Transverse colon (tissue), 3 donors: ENCODE measurements around the gene PLXND1.

Source experiments
- POLR2A ChIP-seq: fragments of 450-650 bp; IDR thresholded peaks from one replicate; pipeline ENCODE4 v1.6.1; 2016; ENCODE audit warnings: antibody characterized with exemption, mild to moderate bottlenecking, moderate library complexity
- TF ChIP-seq, protein P1 (sequence below), 5 experiments: fragments of 200-600 bp in 3 of 5; fragments of 450-650 bp in 2 of 5; sonication (generic) in 3 of 5; IDR thresholded peaks; 1 replicate in 2 of 5; 2 replicates in 3 of 5; pipeline ENCODE4 v1.5.1; 2016 to 2017; ENCODE audit warnings: antibody characterized with exemption in 5 of 5, inconsistent platforms in 3 of 5, mild to moderate bottlenecking in 2 of 5, moderate library complexity in 1 of 5

GRCh38 chr3:129615751-129616281, 9.3 kb upstream of the PLXND1 start:
- TF ChIP-seq, protein P1, sequence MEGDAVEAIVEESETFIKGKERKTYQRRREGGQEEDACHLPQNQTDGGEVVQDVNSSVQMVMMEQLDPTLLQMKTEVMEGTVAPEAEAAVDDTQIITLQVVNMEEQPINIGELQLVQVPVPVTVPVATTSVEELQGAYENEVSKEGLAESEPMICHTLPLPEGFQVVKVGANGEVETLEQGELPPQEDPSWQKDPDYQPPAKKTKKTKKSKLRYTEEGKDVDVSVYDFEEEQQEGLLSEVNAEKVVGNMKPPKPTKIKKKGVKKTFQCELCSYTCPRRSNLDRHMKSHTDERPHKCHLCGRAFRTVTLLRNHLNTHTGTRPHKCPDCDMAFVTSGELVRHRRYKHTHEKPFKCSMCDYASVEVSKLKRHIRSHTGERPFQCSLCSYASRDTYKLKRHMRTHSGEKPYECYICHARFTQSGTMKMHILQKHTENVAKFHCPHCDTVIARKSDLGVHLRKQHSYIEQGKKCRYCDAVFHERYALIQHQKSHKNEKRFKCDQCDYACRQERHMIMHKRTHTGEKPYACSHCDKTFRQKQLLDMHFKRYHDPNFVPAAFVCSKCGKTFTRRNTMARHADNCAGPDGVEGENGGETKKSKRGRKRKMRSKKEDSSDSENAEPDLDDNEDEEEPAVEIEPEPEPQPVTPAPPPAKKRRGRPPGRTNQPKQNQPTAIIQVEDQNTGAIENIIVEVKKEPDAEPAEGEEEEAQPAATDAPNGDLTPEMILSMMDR (IDR thresholded peaks at IDR 0.05), result no peak
- TF ChIP-seq POLR2A, result no peak
